ENCODE results near the gene FBXL7. TPM values are rescaled to one million over a fixed set of nuclear protein-coding genes. Genes with fewer than 3 reads are reported as not detected.

Gene FBXL7
- polyA plus RNA-seq, 3 donors, result not detected

GRCh38 chr5:15933259-15934207 lies 433.6 kb downstream of the FBXL7 start:
- H2AFZ ChIP-seq (ENCODE audit: insufficient read depth, low read depth, low read length, poor library complexity, severe bottlenecking), result no peak overlapping the region
- TF ChIP-seq CTCF (IDR thresholded peaks at IDR 0.05), result no peak

GRCh38 chr5:15936505-15937245 lies 436.7 kb downstream of the FBXL7 start:
- no peak overlapping the region for H3K9ac ChIP-seq (ENCODE audit: insufficient read depth, low read length, poor library complexity, severe bottlenecking)
- no peak for DNase-seq
- peaks cover 42 to 53% of the 10 kb centered on the region in 2 donors for H3K9me3 ChIP-seq (replicated peaks in 1 of 2; ENCODE audit: control insufficient read depth in 1 of 2, insufficient read depth in 1 of 2, low read length in 2 of 2)
- no peak overlapping the region for H3K27ac ChIP-seq (ENCODE audit: low read depth in 1 of 2, low read length in 2 of 2)
- H2AFZ ChIP-seq (ENCODE audit: insufficient read depth, low read depth, low read length, poor library complexity, severe bottlenecking), result no peak overlapping the region
- H4K20me1 ChIP-seq (ENCODE audit: insufficient read depth, low read length), result no peaks in the 10 kb centered on the region
- WGBS (ENCODE audit: insufficient coverage), result 96% methylated on average over 60 of the region's 60 CpGs
- no peaks in the 10 kb centered on the region for H3K4me1 ChIP-seq (ENCODE audit: control insufficient read depth in 1 of 2, insufficient read depth in 2 of 2, low read length in 2 of 2)
- H3K4me3 Mint-ChIP-seq, result no peak overlapping the region
- no peaks in the 10 kb centered on the region for H3K36me3 ChIP-seq (replicated peaks in 1 of 2; ENCODE audit: control insufficient read depth in 1 of 2, insufficient read depth in 2 of 2, low read length in 2 of 2)
- H3K79me2 ChIP-seq (ENCODE audit: insufficient read depth, low read length), result no peaks in the 10 kb centered on the region
- H3K36me3 Mint-ChIP-seq, result no peaks in the 10 kb centered on the region
- H3K4me3 ChIP-seq (replicated peaks in 1 of 3; ENCODE audit: low read depth in 2 of 3, low read length in 3 of 3), result no peak overlapping the region
- H3K27me3 ChIP-seq (ENCODE audit: control insufficient read depth in 2 of 2, insufficient read depth in 2 of 2, low read length in 2 of 2), result no peaks in the 10 kb centered on the region
- peaks cover 3 to 30% (median 18%) of the 10 kb centered on the region in 7 donors for H3K9me3 Mint-ChIP-seq
- no peak for TF ChIP-seq CTCF (IDR thresholded peaks at IDR 0.05)
- H3K27ac Mint-ChIP-seq, result peak overlapping the region in 1 of 7 donors; percentile 33
- no peak overlapping the region for H3K4me2 ChIP-seq (replicated peaks; ENCODE audit: extremely low read depth, low read length, poor library complexity, severe bottlenecking)
- intact Hi-C loops (cut with micrococcal nuclease), result no loop called here
- H3K4me1 Mint-ChIP-seq, result no peaks in the 10 kb centered on the region
- peaks cover 0 to 3% (median 2%) of the 10 kb centered on the region in 3 donors for H3K27me3 Mint-ChIP-seq (ENCODE audit: low read depth in 3 of 3)

More at GRCh38 chr5:15933259-15934207, 433.6 kb downstream of the FBXL7 start:
- no peak overlapping the region for H3K4me2 ChIP-seq (replicated peaks; ENCODE audit: extremely low read depth, low read length, poor library complexity, severe bottlenecking)
- H3K4me1 ChIP-seq (ENCODE audit: control insufficient read depth in 1 of 2, insufficient read depth in 2 of 2, low read length in 2 of 2), result no peaks in the 10 kb centered on the region
- no peaks in the 10 kb centered on the region for H4K20me1 ChIP-seq (ENCODE audit: insufficient read depth, low read length)
- H3K9ac ChIP-seq (ENCODE audit: insufficient read depth, low read length, poor library complexity, severe bottlenecking), result no peak overlapping the region
- H3K27me3 ChIP-seq (ENCODE audit: control insufficient read depth in 2 of 2, insufficient read depth in 2 of 2, low read length in 2 of 2), result no peaks in the 10 kb centered on the region
- DNase-seq, result no peak
- H3K79me2 ChIP-seq (ENCODE audit: insufficient read depth, low read length), result no peaks in the 10 kb centered on the region
- intact Hi-C loops (cut with micrococcal nuclease), result no loop called here
- Mint-ChIP-seq H3K9me3 (peaks cover 2 to 37% (median 26%) of the 10 kb centered on the region in 7 donors), H3K27me3 (ENCODE audit: low read depth in 3 of 3) (peaks cover 0 to 3% (median 1%) of the 10 kb centered on the region in 3 donors), H3K4me1 (no peaks in the 10 kb centered on the region), H3K27ac (no peak overlapping the region), H3K36me3 (no peaks in the 10 kb centered on the region), H3K4me3 (no peak overlapping the region)
- no peak overlapping the region for H3K27ac ChIP-seq (ENCODE audit: low read depth in 1 of 2, low read length in 2 of 2)
- H3K9me3 ChIP-seq (replicated peaks in 1 of 2; ENCODE audit: control insufficient read depth in 1 of 2, insufficient read depth in 1 of 2, low read length in 2 of 2), result peaks cover 57 to 59% of the 10 kb centered on the region in 2 donors
- WGBS (ENCODE audit: insufficient coverage), result 22% methylated on average over 3 of the region's 13 CpGs
- H3K4me3 ChIP-seq (replicated peaks in 1 of 3; ENCODE audit: low read depth in 2 of 3, low read length in 3 of 3), result no peak overlapping the region
- no peaks in the 10 kb centered on the region for H3K36me3 ChIP-seq (replicated peaks in 1 of 2; ENCODE audit: control insufficient read depth in 1 of 2, insufficient read depth in 2 of 2, low read length in 2 of 2)

Data from CD14-positive monocyte (primary cell).